Choroid plexus epithelial cell (primary cell): ENCODE data around the gene ACSS3.

Experiments
- DNase-seq: peaks from one replicate; pipeline ENCODE4 v3.0.0-alpha.2; 2010; ENCODE audit warnings: low read depth
- H3K4me3 ChIP-seq: 2 replicates; pipeline ENCODE4 v1.5.1; 2011; ENCODE audit warnings: low read depth, mild to moderate bottlenecking, control low read depth, low read length, moderate library complexity
- TF ChIP-seq, protein P1 (sequence below): conservative IDR thresholded peaks from 2 replicates; pipeline ENCODE4 v1.5.1; 2011; ENCODE audit warnings: low read depth, mild to moderate bottlenecking, control low read depth, inconsistent platforms, low read length, moderate library complexity

The ACSS3 gene

GRCh38 chr12:81083906-81084513, 6.1 kb downstream of the ACSS3 start:
- DNase-seq = no peak
- TF ChIP-seq, protein P1, sequence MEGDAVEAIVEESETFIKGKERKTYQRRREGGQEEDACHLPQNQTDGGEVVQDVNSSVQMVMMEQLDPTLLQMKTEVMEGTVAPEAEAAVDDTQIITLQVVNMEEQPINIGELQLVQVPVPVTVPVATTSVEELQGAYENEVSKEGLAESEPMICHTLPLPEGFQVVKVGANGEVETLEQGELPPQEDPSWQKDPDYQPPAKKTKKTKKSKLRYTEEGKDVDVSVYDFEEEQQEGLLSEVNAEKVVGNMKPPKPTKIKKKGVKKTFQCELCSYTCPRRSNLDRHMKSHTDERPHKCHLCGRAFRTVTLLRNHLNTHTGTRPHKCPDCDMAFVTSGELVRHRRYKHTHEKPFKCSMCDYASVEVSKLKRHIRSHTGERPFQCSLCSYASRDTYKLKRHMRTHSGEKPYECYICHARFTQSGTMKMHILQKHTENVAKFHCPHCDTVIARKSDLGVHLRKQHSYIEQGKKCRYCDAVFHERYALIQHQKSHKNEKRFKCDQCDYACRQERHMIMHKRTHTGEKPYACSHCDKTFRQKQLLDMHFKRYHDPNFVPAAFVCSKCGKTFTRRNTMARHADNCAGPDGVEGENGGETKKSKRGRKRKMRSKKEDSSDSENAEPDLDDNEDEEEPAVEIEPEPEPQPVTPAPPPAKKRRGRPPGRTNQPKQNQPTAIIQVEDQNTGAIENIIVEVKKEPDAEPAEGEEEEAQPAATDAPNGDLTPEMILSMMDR = no peak
- H3K4me3 ChIP-seq = no peak overlapping the region

DNA sequence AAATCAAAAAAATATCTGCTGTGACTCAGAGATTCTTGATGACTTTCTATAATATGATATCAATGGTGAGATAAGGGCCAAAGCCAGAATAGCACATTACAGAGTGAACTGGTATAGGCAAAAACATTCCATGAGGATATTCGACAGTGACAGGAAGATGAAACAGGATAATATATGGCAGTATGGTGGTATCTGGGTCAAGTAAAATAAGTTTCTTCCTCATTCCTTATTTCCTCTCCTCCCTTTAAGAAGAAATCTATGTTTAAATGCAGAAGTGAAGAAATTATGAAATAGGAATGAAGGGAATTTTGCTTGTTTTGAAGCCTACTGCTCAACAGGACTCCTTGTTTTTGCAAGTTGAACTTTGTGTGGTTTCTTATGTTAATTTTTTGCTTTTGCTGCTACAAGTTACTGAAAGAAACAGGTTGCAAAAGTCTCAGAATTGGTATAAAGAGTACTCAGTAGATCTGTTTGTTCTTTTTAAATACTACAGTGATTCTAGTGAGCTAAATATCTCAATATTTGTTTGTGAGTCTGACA, 7.0 kb downstream of the ACSS3 start:
- TF ChIP-seq, protein P1 = no peak
- peak; percentile 71 for DNase-seq

DNA sequence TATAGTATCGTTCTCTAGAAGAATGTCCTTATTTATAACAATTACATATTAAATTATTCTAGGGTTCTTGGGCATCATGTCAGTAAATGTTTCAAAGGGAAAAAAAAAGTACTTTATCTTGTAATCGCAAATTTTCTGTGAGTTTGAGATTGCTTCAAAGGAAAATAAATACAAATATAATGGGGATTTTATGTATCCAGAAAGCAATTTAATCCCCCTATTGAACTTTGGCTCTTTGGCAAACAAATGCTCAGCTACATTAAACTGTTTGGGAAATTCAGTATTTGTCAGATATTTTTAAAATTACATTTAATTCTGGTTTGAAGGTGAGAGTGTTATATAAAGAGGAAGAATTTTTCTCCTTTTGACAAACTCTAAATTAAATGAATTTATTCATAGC, 8.0 kb downstream of the ACSS3 start:
- TF ChIP-seq, protein P1 = no peak
- DNase-seq = no peak
- H3K4me3 ChIP-seq = no peak overlapping the region

More for the DNA sequence above, 7.0 kb downstream of the ACSS3 start:
- H3K4me3 ChIP-seq = no peak overlapping the region

DNA sequence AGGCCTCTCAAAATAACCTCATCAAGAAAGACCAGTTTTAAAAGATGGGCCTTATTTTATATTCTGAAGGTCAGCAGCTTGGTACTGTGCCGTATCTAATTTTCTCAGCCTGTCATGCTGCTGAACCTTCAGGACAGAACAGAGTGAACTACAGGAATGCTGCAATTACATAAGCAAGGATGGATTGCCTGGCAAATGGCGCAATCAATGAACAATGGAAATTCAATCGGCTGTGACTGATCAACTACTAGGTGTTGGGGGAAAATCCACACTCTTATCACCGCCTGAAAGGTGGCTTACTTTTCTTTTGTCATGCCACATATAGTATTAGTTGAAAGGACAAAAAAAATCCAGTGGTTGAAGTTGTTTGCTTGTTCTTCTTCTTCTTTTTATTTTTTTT, 8.5 kb downstream of the ACSS3 start:
- DNase-seq = peak; percentile 28
- TF ChIP-seq, protein P1 = no peak

DNA sequence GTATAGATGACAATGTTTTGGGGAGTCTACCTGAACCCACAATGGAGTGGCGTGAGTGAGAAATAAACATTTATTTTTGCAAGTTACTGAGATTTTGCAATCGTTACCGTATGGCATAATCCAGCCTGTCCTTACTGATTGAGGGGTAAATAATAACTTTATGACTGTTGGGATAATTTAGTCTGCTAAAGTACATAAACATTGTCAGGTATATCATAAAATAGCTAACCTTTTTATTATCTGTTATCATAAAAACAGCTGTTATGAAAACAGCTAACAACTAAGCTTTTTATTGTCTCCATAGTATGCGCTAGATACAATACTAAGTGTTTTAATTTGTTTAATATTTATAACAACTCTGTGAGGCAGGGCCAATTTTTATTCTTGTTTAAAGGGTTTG, 10.3 kb downstream of the ACSS3 start:
- no peak overlapping the region for H3K4me3 ChIP-seq
- TF ChIP-seq, protein P1 = no peak
- DNase-seq = no peak

More for the DNA sequence above, 8.5 kb downstream of the ACSS3 start:
- H3K4me3 ChIP-seq = no peak overlapping the region

- no peak overlapping the region for H3K4me3 ChIP-seq
- DNase-seq = peak; percentile 25
- TF ChIP-seq, protein P1 = no peak
Observed at GRCh38 chr12:81089412-81089811, 11.5 kb downstream of the ACSS3 start.

GRCh38 chr12:81092053-81092452, 14.2 kb downstream of the ACSS3 start:
- no peak for DNase-seq
- TF ChIP-seq, protein P1 = no peak
- no peak overlapping the region for H3K4me3 ChIP-seq
